ENCODE results near the gene LRRC15.

Gene LRRC15

DNA sequence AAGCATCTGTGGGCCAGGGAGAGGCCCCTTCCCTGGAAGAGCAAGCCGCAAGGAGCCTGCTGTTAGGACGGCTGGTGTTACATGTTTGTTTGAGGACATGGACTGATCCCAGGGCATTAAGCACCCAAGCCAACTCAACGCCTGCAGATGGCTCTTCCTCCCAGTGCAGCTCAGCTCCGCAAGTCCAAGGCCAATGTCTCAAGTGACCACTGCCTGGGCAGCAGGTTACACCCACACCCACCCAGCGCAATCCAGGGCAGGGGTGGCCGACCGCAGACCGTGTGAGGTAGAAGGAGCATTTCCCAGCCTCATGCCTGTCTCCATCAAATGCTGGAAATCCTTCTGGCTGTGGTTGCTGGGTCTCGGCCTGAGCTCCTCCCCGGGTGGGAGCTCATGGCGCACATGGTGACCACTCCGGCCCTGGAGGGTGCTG is 15.0 kb upstream of the LRRC15 start:
- no peak for DNase-seq (ENCODE audit: low spot score)

DNA sequence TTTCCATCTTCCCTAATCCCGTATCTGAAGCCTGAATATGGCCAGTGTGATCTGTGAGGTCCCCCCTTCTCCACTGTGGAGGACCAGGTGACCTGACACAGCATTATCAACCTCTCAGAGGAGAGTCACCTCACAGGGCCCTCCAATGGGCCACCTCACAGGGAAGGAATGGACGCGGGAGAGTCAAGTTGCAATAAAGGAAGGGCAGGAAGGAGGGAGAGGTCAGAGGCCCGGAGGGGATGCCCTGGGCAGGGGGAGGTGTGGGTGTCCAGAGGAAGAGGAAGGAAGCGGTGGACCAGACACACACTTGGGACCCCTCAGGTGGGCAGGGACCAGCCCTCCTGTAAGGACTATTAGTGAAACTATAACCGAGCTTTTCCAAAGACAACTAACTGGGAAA is 14.6 kb upstream of the LRRC15 start:
- no peak for DNase-seq (ENCODE audit: low spot score)

DNA sequence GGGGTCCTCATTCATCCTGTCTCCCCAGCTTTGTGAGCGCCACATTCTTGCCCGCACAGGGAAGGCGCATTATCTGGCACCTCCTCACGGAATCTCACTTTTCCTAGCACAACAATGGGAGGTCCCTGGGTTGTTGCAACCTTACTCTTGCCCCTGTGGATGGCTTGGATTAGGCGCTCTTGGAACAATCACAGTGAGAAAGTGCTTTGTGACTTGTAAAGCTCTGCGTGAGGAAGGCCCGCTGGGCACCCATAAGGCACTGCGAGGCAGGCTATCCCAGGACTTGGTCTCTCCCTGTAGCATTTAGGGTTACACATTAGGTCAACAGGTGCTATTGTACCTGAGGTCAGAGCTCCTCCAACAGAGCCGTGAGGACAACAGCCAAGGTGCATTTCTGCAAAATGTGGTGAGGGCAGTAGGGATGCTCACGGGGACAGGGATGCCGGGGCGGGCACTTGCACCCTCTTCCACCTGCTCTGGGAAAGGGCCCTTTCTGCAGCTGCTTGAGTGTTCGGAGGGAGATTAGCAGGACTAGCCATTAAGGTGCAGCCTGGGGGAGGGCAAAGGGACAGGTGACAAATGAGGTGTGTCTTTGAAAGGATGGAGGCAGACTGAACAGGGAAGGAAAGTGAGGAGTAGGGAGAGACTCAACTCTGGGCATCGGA is 13.9 kb upstream of the LRRC15 start:
- DNase-seq (ENCODE audit: low spot score), result no peak

DNA sequence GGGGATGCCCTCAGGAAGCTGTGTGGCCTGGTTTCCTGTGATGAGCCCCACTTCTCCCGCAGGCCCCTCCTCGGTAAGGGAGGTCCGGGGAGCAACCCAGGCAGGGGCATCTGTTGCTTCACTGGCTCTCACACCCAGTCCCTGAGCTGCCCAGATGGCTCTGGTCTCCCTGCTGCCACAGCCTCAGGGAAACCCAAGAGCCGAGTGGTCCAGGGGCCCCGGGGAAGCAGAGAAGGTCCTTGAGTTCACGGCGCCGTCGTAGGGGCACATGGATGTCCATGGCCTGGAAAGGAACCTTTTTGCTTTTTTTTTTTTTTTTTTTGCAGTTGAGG is 13.3 kb upstream of the LRRC15 start:
- DNase-seq (ENCODE audit: low spot score), result no peak

DNA sequence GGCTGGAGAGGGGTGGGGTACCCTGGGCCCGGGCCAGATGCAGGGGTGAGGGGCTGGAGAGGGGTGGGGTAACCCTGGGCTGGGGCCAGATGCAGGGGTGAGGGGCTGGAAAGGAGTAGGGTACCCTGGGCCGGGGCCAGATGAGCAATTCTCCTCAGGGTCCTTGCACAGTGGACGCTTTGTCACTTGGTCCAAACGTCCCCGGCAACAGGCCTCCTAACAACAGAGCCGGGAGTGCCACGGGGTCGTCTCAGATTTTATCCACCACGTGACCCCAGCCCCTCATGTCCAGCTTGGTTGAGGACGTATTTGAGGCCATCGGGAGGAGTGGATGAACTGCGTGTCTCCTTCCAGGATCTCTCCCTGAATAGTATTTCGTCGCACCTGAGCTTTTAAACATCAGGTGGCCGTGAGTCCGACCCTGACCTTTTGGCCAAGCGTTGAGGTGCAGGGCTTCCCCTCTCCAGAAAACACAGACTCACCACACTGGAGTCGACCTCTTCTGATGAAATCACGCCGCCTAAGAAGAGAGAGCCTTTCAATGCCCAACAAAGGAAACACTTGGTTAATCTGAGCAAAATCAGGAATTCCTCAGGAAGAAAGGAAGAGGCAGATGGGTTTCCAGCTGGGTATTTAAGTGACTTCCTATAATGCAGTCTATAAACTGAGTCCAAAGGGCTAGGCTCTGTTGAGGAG is 12.8 kb upstream of the LRRC15 start:
- DNase-seq (ENCODE audit: low spot score), result no peak

DNA sequence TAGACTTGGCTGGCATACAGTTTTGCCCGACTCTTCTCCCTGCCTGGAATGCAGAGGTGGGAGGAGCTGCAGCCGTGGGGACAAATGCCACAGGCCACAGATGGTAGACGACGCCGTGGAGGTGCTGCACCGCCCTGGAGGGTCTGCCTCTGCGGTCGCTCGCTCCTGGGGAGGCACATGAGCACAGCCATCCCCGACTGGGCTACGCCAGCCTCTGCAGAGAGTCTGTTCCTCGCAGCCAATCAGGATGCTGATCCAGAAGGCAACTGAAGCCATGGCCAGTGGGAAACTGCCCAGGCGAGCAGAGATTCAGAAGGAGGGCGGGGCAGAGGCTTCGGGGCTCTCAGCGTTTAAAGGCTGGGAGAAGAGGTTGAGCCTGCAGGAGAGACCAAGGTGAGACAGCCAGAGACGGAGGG is 11.9 kb upstream of the LRRC15 start:
- DNase-seq (ENCODE audit: low spot score), result no peak

DNA sequence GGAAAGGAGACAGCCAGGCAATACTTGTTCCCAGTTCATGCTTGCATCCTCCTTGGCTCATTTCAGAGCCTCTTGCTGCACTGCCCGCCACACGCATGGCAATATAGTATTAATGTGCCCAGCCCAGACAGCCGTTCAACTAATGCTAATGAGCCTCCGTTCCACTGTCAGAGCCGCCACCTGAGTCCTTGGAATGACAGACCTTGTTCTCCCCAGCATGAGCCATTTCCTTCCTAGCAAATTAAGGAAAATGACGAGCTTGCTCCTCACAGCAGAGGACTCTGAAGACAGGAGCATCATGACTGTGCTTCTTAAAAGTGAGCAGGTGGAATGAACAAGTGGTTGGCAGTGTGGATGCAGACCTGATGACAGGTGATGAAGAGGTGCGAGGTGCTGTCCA is 10.8 kb upstream of the LRRC15 start:
- no peak for DNase-seq (ENCODE audit: low spot score)

DNA sequence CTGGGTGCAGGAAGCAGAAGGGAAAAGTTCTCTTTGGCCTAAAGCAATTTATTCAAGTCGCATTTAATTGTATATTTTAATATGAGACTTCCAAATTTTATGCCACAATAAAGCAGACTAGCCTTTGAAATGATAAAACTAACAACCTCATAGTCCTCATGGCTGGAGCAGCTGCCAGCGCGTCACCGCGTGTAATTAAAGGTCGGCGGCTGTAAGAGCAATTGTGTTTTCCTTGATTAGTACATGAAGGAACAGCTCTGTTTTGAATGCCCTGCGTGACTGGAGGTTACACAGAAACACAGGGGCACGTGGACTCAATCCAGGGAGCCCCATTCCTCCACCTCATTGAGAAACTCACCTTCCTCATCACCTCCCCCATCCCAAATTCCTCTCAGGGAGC is 10.1 kb upstream of the LRRC15 start:
- DNase-seq (ENCODE audit: low spot score), result no peak

DNA sequence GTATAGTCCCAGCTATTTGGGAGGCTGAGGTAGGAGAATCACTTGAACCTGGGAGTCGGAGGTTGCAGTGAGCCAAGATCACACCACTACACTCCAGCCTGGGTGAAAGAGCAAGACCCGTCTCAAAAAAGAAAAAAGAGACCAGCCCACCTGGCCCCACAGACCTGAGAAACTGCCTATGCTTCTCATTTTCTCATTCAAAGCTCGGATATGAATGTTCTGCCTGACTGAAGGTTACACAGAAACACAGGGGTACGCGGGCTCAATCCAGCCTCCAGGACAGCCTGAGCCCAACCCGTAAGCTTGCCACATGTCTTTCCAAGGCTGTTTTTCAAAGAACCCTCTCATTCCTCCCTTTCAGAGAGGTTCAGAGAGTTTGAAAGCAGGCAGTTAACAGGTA is 9.7 kb upstream of the LRRC15 start:
- DNase-seq (ENCODE audit: low spot score), result no peak

DNA sequence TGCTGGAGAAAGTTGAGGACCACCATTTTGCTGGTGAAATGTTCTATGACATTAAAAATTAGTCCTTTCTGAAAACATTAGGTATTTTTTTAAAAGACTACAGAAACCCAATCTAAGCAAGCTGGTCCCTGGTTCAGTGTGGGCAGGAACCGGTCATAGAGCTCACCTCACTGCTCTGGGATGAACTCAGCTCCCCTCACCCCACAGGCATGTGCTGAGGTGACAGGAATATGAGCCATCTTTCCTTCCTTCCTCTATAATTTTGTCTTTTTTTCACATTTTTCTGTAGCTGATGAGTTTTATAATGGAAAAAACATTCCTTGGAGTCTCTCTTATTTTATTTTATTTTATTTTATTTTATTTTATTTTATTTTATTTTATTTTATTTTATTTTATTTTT is 8.2 kb upstream of the LRRC15 start:
- DNase-seq (ENCODE audit: low spot score), result no peak

DNA sequence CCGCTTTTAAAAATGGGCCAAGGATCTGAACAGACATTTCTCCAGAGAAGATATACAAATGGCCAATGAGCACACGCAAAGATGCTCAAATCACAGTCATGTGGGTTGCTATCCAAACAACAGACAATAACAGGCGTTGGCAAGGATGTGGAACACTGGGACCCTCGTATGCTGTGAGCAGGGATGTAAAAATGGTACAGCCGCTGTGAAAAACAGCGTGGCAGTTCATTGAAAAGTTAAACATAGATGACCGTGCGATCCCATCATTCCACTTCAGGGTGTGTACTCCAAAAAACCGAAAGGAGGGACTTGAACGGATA is 6.7 kb upstream of the LRRC15 start:
- DNase-seq (ENCODE audit: low spot score), result no peak

DNA sequence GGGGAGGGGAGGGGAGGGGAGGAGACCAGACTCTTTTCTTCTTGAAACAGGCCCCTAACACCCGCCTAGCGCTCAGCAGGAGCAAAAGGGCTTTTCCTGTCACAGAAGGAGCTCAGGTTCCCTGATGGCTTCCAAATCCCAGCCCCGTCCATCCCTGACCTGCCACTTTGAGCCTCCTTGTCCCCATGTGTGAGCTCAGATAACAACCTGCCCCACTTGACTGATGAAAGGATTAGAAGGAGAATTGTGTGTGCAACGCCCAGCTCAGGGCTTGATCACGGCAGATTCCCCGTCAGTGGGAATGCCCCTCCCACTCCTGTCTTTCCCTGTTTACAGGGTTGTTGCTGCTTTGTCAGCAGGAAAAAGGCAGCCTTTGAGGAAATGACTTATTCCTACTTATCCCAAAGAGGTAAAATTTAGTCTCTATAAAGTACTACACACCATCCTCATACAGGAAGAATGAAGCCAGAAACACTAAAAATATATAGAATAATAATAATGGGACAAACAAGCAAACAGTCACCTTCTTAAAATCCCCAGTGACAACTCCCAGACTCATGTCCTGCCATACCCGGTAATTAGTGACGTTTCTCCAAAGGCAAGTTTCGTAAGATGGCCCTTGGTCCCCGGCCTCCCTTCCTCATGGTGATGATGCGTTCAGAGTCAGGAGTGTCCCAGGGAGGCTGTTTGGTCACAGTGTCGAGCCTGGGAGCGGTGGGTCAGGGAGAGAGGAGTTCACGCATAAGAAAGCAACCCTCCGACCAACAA is 6.1 kb upstream of the LRRC15 start:
- DNase-seq (ENCODE audit: low spot score), result no peak

DNA sequence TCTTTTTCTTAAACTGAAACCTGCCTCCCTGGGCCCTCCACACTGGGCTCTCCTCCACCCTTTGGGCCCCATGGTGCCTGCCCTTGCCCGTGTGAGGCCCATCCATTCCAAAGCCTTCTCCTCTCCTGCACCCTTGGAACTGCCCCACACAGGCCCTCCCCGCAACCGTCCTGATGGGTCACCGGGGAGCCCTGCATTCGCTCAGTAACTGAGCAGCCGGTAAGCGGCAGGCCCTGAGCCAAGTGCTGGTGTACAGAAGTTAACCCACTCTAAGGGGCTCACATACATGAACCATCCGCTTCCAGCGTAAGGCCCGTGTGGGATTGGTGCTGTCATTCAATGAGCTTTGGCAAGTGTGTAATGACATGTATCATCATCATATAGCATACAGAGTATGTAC is 5.4 kb upstream of the LRRC15 start:
- DNase-seq (ENCODE audit: low spot score), result no peak

DNA sequence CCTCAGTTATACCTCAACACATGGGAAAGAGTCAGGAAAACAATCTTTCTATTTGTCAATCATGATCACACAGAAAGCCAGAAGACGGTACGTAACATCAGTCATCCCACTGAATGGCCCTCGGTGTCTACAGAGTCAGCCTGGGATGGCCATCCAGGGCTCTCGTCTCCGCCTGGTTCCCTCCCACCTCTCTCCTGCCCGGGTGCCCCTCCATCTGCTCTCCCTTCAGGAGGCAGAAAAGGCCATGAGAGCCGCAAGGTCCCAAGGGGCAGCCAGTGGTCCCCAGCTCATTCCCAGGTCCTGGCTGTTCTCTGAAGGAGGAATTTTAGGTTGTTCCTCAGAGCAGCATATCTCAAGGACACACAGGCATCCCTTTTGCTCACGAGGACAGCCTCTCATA is 4.4 kb upstream of the LRRC15 start:
- no peak for DNase-seq (ENCODE audit: low spot score)

DNA sequence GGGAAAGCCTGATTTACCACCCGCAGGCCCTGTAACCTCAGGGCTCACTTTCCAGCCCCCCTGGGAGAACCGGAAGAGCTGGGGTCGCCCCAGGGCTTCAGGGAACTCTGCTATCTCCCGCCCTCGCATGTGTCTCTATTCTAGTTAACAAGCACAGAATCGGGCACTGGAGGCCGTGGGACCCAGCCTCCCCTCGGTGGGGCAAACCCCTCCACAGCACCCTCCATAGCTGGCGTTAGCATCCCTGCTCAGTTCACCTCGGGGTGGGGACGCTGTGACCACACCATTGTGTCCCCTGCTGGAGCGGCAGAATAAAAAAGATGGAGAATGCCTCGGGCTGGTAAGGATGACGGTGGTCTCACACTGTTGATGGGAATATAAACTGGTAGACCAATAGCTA is 3.5 kb upstream of the LRRC15 start:
- DNase-seq (ENCODE audit: low spot score), result no peak

DNA sequence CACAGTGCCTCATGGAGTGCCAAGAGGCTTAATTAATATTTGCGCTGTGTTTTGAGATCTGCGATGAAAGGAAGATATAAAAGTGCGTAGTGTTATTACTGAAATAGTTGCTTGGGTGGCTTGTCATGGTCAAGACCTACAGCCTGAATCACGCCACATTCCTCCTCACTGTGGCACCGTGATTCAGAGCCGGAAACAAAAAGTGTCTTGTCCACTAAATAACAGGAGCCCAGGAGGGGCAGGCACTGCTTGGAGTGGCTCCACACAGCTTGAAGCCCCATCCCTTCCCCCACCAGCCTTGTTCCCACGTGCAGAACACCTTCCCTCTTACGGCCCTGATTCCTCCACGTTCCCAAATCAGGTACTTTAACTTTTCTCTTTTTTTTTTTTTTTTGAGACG is 1.2 kb upstream of the LRRC15 start:
- DNase-seq (ENCODE audit: low spot score), result no peak

DNA sequence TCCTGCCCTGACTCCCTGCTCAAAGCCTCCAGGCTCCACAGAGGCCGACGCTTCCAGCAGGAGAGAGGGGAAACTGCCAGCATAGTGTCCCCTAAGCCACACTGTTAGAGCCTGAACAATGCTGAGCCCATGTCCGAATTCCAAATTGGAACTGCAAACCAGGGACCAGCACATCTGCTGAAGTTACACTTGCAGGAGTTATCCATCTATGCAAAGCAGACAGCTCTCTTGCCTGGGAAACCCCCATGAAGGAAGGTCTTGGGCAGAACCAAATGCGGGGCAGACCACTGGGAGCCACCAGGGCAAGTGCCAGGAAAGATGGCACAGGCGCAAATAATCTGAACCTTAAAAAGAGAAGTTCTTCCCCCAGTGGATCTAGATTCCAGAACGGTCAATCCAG is 625 bp downstream of the LRRC15 start:
- no peak for DNase-seq (ENCODE audit: low spot score)

DNA sequence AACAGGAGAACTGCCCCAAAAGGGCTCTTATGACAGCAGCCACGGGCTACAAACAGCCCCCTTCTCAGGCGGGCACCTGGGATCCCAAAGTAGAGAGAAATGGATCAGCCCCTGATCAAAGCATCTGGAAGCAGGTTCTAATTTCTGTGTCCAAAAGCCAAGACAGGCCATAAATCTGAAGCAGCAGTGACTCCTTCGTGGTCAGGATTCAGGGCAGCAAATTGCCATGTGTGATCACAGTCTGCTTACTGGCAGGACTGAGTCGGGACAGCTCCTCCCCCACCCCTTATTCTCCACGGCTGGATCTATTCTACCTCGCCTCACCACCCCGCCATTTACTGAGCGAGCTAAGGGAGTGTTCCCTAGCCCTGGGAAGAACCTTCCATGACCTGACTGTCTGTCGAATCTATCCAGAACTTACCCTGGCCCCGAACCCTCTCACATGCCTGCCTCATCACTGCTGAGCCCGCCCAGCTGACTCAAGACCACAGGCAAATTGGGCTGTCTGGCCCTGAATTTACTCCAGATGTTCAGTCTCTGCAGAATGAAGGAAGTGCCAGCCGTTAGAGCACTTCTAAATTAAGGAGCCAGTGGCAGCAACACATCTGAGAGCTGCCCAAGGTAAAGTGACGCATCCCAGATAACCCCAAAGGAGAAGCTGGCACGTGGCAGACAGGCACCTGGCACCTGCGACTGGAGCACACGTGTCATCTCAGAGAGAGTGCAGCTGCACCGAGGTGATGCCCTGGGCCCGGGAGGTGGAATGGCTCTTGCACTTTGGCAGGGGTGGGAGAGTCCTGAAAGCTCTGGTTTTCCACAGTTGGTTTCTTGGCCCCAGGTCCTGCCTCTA is 1.3 kb downstream of the LRRC15 start:
- no peak for DNase-seq (ENCODE audit: low spot score)

DNA sequence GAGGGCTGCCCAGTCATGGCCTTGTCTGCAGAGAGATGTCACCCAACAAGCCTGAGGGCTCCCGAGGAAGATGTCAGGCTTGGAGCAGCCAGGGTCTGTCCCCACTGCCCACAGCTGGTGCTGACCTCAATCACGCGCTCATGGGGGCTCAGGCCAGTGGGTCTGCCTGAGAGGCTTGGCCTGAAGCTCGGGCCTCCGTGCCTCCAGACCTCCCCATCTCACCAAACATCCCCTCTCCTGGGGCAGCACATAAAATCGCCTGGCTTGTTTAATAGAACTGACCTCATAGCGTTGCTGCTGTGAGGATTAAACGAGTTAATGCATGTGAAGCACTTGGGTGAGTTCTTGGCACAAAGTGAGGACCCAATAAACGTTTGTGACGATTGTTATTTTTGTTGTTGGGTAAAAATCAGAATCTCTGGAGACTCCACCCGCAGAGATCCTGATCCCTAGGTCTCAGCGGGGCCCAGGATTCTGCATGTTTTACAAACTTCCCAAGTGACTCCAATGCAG is 3.5 kb downstream of the LRRC15 start:
- DNase-seq (ENCODE audit: low spot score), result no peak

DNA sequence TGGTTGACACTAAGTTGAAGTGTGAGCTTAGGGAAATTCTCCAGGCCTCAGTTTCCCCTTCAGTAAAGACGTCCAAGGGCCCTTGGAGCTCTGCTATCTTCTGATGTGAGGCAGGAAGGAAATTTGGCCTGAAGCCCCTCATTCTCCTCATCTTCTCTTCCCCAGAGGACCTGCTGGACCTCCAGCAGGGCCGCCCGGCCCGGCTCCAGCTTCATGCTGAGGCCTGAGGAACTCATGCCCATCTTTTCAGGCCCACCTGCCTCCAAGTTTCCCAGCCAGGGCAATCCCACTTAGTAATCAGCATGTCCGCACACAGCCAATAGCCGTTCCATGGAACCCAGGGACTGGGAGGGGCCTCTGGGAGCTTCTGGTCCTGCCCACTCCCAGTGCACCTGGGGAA is 4.0 kb downstream of the LRRC15 start:
- DNase-seq (ENCODE audit: low spot score), result no peak

DNA sequence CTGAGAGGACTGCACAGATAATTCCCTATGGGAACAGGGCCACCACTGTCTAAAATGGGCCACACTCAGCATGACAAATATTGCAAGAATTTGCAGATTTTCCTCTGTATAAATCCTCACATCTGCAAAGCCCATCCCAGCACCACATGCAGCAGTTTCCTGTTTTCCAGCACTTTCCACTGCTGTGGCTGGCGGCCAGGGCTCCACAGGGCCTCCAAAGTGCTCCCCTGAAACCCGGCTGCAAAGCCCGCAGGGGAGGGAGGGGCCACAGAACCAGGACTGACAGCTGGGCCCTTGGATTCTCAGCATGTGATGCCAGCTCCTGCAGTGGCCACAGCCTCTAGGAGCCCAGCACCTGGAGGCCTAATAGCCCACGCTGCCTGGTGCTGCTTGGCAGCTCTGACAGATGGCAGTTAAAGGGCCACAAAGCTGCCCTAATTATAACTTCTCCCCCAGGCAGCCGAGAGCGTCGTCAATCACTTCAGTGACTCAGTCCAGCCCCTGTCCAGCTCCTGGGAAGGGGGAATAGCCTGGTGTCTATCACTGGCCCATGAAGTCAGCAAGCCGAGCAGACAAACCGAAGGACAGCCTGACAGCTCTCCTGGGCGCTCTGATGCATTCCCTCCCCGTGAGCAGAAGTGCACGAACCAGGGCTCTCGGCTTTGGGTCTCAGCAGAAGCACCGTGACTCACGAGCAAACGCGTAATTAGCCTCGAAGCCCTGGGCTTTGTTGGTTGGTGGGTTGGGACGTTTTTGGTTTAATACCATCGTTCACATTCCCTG is 4.7 kb downstream of the LRRC15 start:
- DNase-seq (ENCODE audit: low spot score), result no peak

DNA sequence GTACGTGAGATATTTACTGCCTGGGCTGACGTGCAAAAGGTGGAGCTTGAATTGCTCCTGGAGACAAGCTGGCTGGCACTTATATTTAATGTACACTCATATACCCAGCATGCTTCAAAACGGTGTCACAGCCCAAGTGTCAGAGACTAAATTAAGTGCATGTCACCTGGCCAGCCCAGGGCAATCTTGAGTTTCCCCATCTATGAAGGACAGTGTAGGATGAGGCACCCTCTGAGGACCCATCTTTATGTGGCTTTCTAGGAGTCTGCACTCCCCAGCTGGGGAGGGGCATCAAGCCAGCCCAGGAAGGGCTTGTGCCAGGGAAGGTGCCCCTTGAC is 5.3 kb downstream of the LRRC15 start:
- DNase-seq (ENCODE audit: low spot score), result no peak
